ENCODE results near the gene DNAH6.

The DNAH6 gene

GRCh38 chr2:84477886-84478285, 38.4 kb upstream of the DNAH6 start:
- no peak for DNase-seq (ENCODE audit: extremely low spot score)

GRCh38 chr2:84478867-84479266, 37.4 kb upstream of the DNAH6 start:
- POLR2A ChIA-PET, result no interaction called here
- TF ChIP-seq FOXM1 (IDR thresholded peaks at IDR 0.05; ENCODE audit: borderline replicate concordance), result no peak
- TF ChIP-seq CTBP1 (IDR thresholded peaks at IDR 0.05; ENCODE audit: borderline replicate concordance), result no peak
- TF ChIP-seq ELF4 (IDR thresholded peaks at IDR 0.05), result no peak
- no peak for TF ChIP-seq LEF1 (IDR thresholded peaks at IDR 0.05; ENCODE audit: borderline replicate concordance)
- no peak for TF ChIP-seq L3MBTL2 (conservative IDR thresholded peaks at IDR 0.05)
- no peak for TF ChIP-seq FOXK2 (IDR thresholded peaks at IDR 0.05)
- TF ChIP-seq BHLHE40 (IDR thresholded peaks at IDR 0.05; ENCODE audit: borderline replicate concordance), result no peak
- TF ChIP-seq HDGF (IDR thresholded peaks at IDR 0.05; ENCODE audit: borderline replicate concordance), result no peak
- no peak for TF ChIP-seq PKNOX1 (IDR thresholded peaks at IDR 0.05)
- TF ChIP-seq TARDBP (IDR thresholded peaks at IDR 0.05), result no peak
- TF ChIP-seq SP1 (IDR thresholded peaks at IDR 0.05), result no peak
- no peak for TF ChIP-seq FOXA1 (IDR thresholded peaks at IDR 0.05)
- no peak for TF ChIP-seq SUZ12 (IDR thresholded peaks at IDR 0.05)
- no peak for TF ChIP-seq ZNF384 (IDR thresholded peaks at IDR 0.05)
- no peak for TF ChIP-seq NFRKB (IDR thresholded peaks at IDR 0.05)
- no peak for TF ChIP-seq ARNT (IDR thresholded peaks at IDR 0.05)
- DNase-seq (ENCODE audit: extremely low spot score), result no peak
- CTCF ChIA-PET, result no interaction called here

More at GRCh38 chr2:84477886-84478285, 38.4 kb upstream of the DNAH6 start:
- POLR2A ChIA-PET, result no interaction called here
- no peak for TF ChIP-seq SP1 (IDR thresholded peaks at IDR 0.05)
- no peak for TF ChIP-seq L3MBTL2 (conservative IDR thresholded peaks at IDR 0.05)
- TF ChIP-seq HDGF (IDR thresholded peaks at IDR 0.05; ENCODE audit: borderline replicate concordance), result no peak
- no peak for TF ChIP-seq CTBP1 (IDR thresholded peaks at IDR 0.05; ENCODE audit: borderline replicate concordance)
- no peak for TF ChIP-seq NFRKB (IDR thresholded peaks at IDR 0.05)
- no peak for TF ChIP-seq FOXA1 (IDR thresholded peaks at IDR 0.05)
- TF ChIP-seq ZNF384 (IDR thresholded peaks at IDR 0.05), result no peak
- no peak for TF ChIP-seq PKNOX1 (IDR thresholded peaks at IDR 0.05)
- no peak for TF ChIP-seq FOXM1 (IDR thresholded peaks at IDR 0.05; ENCODE audit: borderline replicate concordance)
- TF ChIP-seq TARDBP (IDR thresholded peaks at IDR 0.05), result no peak
- no peak for TF ChIP-seq ELF4 (IDR thresholded peaks at IDR 0.05)
- no peak for TF ChIP-seq LEF1 (IDR thresholded peaks at IDR 0.05; ENCODE audit: borderline replicate concordance)
- no peak for TF ChIP-seq SUZ12 (IDR thresholded peaks at IDR 0.05)
- TF ChIP-seq BHLHE40 (IDR thresholded peaks at IDR 0.05; ENCODE audit: borderline replicate concordance), result no peak
- no peak for TF ChIP-seq ARNT (IDR thresholded peaks at IDR 0.05)
- no peak for TF ChIP-seq FOXK2 (IDR thresholded peaks at IDR 0.05)
- CTCF ChIA-PET, result interaction anchor here (0.6 kb wide), 1 partner anchor 150 kb away, joined by 3 read pairs; no protein-coding TSS in a partner anchor

- no peak for TF ChIP-seq L3MBTL2 (conservative IDR thresholded peaks at IDR 0.05)
- no peak for TF ChIP-seq ELF4 (IDR thresholded peaks at IDR 0.05)
- no peak for TF ChIP-seq FOXM1 (IDR thresholded peaks at IDR 0.05; ENCODE audit: borderline replicate concordance)
- no peak for TF ChIP-seq CTBP1 (IDR thresholded peaks at IDR 0.05; ENCODE audit: borderline replicate concordance)
- TF ChIP-seq SUZ12 (IDR thresholded peaks at IDR 0.05), result no peak
- TF ChIP-seq BHLHE40 (IDR thresholded peaks at IDR 0.05; ENCODE audit: borderline replicate concordance), result no peak
- no peak for TF ChIP-seq NFRKB (IDR thresholded peaks at IDR 0.05)
- no peak for TF ChIP-seq LEF1 (IDR thresholded peaks at IDR 0.05; ENCODE audit: borderline replicate concordance)
- POLR2A ChIA-PET, result no interaction called here
- DNase-seq (ENCODE audit: extremely low spot score), result no peak
- CTCF ChIA-PET, result no interaction called here
Observed at GRCh38 chr2:84481702-84482101, 34.6 kb upstream of the DNAH6 start.

- ChIA-PET CTCF (no interaction called here), POLR2A (interaction anchor here (1.4 kb wide), 1 partner anchor 23 kb away, joined by 3 read pairs; the partner anchor contains the start of gene SUCLG1)
- DNase-seq (ENCODE audit: extremely low spot score), result no peak
- TF ChIP-seq ARNT (IDR thresholded peaks at IDR 0.05), result no peak
- no peak for TF ChIP-seq HDGF (IDR thresholded peaks at IDR 0.05; ENCODE audit: borderline replicate concordance)
- TF ChIP-seq CTBP1 (IDR thresholded peaks at IDR 0.05; ENCODE audit: borderline replicate concordance), result no peak
Observed at GRCh38 chr2:84482603-84483002, 33.7 kb upstream of the DNAH6 start.

- CTCF ChIA-PET, result no interaction called here
- no peak for DNase-seq (ENCODE audit: extremely low spot score)
- TF ChIP-seq L3MBTL2 (conservative IDR thresholded peaks at IDR 0.05), result no peak
- no peak for TF ChIP-seq NFRKB (IDR thresholded peaks at IDR 0.05)
- TF ChIP-seq FOXM1 (IDR thresholded peaks at IDR 0.05; ENCODE audit: borderline replicate concordance), result no peak
- no peak for TF ChIP-seq SUZ12 (IDR thresholded peaks at IDR 0.05)
- no peak for TF ChIP-seq TARDBP (IDR thresholded peaks at IDR 0.05)
- TF ChIP-seq ARNT (IDR thresholded peaks at IDR 0.05), result no peak
- TF ChIP-seq BHLHE40 (IDR thresholded peaks at IDR 0.05; ENCODE audit: borderline replicate concordance), result no peak
- TF ChIP-seq HDGF (IDR thresholded peaks at IDR 0.05; ENCODE audit: borderline replicate concordance), result no peak
- no peak for TF ChIP-seq CTBP1 (IDR thresholded peaks at IDR 0.05; ENCODE audit: borderline replicate concordance)
- TF ChIP-seq ELF4 (IDR thresholded peaks at IDR 0.05), result no peak
- no peak for TF ChIP-seq ZNF384 (IDR thresholded peaks at IDR 0.05)
- TF ChIP-seq LEF1 (IDR thresholded peaks at IDR 0.05; ENCODE audit: borderline replicate concordance), result no peak
- TF ChIP-seq PKNOX1 (IDR thresholded peaks at IDR 0.05), result no peak
- TF ChIP-seq FOXA1 (IDR thresholded peaks at IDR 0.05), result no peak
- TF ChIP-seq FOXK2 (IDR thresholded peaks at IDR 0.05), result no peak
- TF ChIP-seq SP1 (IDR thresholded peaks at IDR 0.05), result no peak
- POLR2A ChIA-PET, result interaction anchor here (1.4 kb wide), 1 partner anchor 24 kb away, joined by 3 read pairs; the partner anchor contains the start of gene SUCLG1
Observed at GRCh38 chr2:84483320-84483719, 33.0 kb upstream of the DNAH6 start.

- no peak for TF ChIP-seq PKNOX1 (IDR thresholded peaks at IDR 0.05)
- no peak for TF ChIP-seq ZNF384 (IDR thresholded peaks at IDR 0.05)
- ChIA-PET CTCF (no interaction called here), POLR2A (no interaction called here)
- no peak for DNase-seq (ENCODE audit: extremely low spot score)
Observed at GRCh38 chr2:84486441-84487115, 29.7 kb upstream of the DNAH6 start.

Data from HEK293T (cell line).